Activated T-cell treated with anti-CD3 and anti-CD28 coated beads for 4 hours (primary cell): Measurements from ENCODE around the gene CPB1.

ENCODE experiments used
- DNase-seq: peaks from one replicate; pipeline ENCODE4 v3.0.0-alpha.2; 2020

Gene CPB1

GRCh38 chr3:148884261-148884660, 56.6 kb downstream of the CPB1 start:
- no peak for DNase-seq

GRCh38 chr3:148889828-148890227, 62.2 kb downstream of the CPB1 start:
- DNase-seq, result no peak

GRCh38 chr3:148896062-148896461, 68.5 kb downstream of the CPB1 start:
- DNase-seq, result no peak

GRCh38 chr3:148901987-148902791, 74.6 kb downstream of the CPB1 start:
- DNase-seq, result no peak

DNA sequence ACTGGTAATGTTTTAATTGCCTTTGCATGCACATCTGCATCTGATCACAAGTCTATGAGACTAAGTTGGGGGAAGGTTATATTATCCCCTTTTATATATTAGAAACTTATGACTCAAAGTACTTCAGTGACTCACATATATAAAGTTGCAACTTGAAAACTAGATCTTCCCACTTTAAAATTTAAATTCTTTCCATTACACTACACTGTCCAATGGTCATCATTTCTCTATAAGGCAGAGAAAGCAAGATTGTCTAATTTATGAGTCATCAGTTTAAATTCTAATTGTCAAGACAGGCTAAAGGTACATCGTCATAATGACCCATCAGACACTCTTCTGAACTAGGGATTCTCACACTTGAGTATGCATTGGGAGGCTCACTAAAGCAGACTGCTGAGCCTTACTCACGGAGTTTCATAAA, 75.4 kb downstream of the CPB1 start:
- DNase-seq, result no peak

DNA sequence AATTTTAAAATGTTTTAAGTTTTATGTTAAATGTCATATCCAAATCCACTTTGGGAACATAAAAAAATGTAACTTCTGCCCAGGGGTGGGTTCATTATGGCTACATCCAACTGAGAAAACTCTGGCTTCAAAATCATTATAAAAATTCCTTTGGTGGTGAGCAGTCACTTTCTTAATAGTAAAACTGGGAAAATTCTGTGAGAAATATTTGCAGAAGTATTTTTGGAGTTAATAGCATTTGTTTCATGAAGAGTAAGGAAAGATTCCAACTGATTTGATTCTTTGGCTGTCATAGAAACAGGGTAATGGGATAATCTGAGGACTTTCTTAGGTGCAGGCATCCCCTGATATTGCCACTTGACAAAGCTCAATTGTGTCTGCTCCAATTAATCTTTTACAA, 76.3 kb downstream of the CPB1 start:
- DNase-seq, result no peak

GRCh38 chr3:148906667-148907066, 79.1 kb downstream of the CPB1 start:
- DNase-seq, result no peak
